Nephron (organoid): ENCODE results near the gene COL18A1.

Experiments used
- H3K27ac Mint-ChIP-seq, 3 experiments: 2 replicates each; pipeline ENCODE4 v1.8.0; 2020; ENCODE audit warnings: mixed read lengths in 3 of 3, mild to moderate bottlenecking in 2 of 3, moderate library complexity in 1 of 3
- H3K27me3 Mint-ChIP-seq: 2 replicates; pipeline ENCODE4 v1.8.0; 2021; ENCODE audit warnings: low read depth, mild to moderate bottlenecking, moderate library complexity, mixed read lengths
- H3K36me3 Mint-ChIP-seq: 2 replicates; pipeline ENCODE4 v1.8.0; 2020; ENCODE audit warnings: low read depth, mixed read lengths
- H3K4me1 Mint-ChIP-seq: 2 replicates; pipeline ENCODE4 v1.8.0; 2020; ENCODE audit warnings: mixed read lengths
- H3K4me3 Mint-ChIP-seq, 3 experiments: 2 replicates each; pipeline ENCODE4 v1.8.0; 2020; ENCODE audit warnings: mild to moderate bottlenecking in 3 of 3, mixed read lengths in 3 of 3, moderate library complexity in 2 of 3
- H3K9me3 Mint-ChIP-seq: 2 replicates; pipeline ENCODE4 v1.8.0; 2020; ENCODE audit warnings: mixed read lengths
- TF ChIP-seq, protein P1 (sequence below), 3 experiments: fragments of 200-600 bp; sonication (generic); IDR thresholded peaks; one replicate each; pipeline ENCODE4 v1.5.0; 2021; ENCODE audit warnings: antibody characterized with exemption in 3 of 3; ENCODE audit not compliant: unreplicated experiment in 3 of 3

COL18A1 gene

DNA sequence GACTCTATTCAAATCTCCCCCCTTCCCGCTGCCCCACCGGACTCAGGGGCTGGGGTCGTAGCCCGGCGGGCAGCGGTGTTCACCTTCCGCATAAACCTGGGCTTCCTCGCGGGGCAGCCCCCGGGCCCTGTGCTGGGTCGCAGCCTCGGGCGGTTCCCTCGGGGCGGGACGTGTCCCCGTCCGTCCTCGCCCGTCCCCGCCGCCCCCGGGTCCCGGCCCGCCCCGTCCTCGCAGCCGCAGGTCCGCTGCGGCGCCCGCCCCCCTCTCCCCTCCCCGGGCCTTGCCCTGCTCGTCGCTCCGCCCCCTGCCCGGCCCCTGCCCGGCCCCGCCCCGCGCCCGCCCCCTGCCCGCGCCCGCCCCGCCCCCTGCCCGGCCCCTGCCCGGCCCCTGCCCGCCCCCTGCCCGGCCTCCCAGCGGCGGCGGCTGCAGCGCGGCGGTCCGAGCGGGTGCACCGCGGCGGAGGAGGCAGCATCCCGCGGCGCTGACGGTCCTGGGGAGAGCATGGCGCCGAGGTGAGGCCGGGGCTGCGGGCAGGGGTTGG is at the start of gene COL18A1:
Gene COL18A1, plus strand, starts transcription at position 436 of the 541 bp plus-strand sequence. Its CDS starts 66 bp downstream, at position 502.
- H3K4me3 Mint-ChIP-seq = peak within 1 kb of the TSS; percentile 89 to 95 (median 91)
- TF ChIP-seq, protein P1, sequence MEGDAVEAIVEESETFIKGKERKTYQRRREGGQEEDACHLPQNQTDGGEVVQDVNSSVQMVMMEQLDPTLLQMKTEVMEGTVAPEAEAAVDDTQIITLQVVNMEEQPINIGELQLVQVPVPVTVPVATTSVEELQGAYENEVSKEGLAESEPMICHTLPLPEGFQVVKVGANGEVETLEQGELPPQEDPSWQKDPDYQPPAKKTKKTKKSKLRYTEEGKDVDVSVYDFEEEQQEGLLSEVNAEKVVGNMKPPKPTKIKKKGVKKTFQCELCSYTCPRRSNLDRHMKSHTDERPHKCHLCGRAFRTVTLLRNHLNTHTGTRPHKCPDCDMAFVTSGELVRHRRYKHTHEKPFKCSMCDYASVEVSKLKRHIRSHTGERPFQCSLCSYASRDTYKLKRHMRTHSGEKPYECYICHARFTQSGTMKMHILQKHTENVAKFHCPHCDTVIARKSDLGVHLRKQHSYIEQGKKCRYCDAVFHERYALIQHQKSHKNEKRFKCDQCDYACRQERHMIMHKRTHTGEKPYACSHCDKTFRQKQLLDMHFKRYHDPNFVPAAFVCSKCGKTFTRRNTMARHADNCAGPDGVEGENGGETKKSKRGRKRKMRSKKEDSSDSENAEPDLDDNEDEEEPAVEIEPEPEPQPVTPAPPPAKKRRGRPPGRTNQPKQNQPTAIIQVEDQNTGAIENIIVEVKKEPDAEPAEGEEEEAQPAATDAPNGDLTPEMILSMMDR (IDR thresholded peaks at IDR 0.05; ENCODE audit: unreplicated experiment in 3 of 3) = no peak

DNA sequence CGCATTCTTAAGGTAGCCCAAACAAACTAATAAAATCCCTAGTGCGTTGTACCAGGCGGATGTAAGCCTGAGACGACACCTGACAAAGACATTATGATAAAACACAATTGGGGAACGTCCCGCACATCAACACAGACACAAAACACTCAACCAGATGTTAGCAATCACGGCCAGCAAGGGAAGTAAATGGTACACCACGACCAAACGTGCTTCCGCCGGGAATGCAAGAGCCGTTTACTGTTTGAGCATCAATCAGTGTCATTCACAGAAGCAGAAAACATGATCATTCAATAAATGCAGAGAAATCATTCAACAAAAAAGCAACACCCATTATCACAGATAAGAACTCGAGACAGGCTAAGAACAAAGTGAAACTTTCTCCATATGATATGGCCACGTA is 49.4 kb upstream of the COL18A1 start:
- H3K27me3 Mint-ChIP-seq = peaks cover 15% of the 10 kb centered on the region
- peak overlapping the region; percentile 0 to 75 (median 4) for H3K27ac Mint-ChIP-seq
- H3K36me3 Mint-ChIP-seq = no peaks in the 10 kb centered on the region
- TF ChIP-seq, protein P1 (IDR thresholded peaks at IDR 0.05; ENCODE audit: unreplicated experiment in 3 of 3) = no peak
- peaks cover 54% of the 10 kb centered on the region for H3K4me1 Mint-ChIP-seq
- H3K9me3 Mint-ChIP-seq = no peaks in the 10 kb centered on the region
- H3K4me3 Mint-ChIP-seq = peak overlapping the region in 1 of 3 experiments; percentile 4

More for the DNA sequence above, at the start of gene COL18A1:
- H3K27me3 Mint-ChIP-seq = peaks cover 20% of the 10 kb centered on the region
- peak within 1 kb of the TSS; percentile 89 to 93 (median 92) for H3K27ac Mint-ChIP-seq
- peaks cover 11% of the 10 kb centered on the region for H3K9me3 Mint-ChIP-seq
- peaks cover 5% of the 10 kb centered on the region for H3K36me3 Mint-ChIP-seq
- peaks cover 46% of the 10 kb centered on the region for H3K4me1 Mint-ChIP-seq

DNA sequence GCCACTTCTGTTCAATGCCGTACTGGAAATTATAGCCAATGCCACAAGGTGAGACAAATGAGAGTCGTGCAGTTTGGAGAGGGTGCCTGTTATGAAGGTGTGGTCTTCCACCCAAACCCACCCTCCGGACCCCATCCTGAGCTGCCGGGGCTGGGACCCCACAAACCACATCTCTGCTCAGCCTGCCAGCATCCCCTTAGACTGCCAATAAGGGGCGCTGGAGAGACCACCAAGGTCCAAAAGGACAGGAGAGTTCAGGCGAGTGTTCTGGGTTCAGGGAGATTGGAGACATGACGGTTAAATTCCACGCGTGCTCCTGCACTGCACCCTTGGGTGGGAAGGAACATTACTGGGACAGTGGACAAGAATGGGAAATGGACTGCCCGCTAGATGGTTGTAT is 48.7 kb upstream of the COL18A1 start:
- H3K36me3 Mint-ChIP-seq = no peaks in the 10 kb centered on the region
- no peaks in the 10 kb centered on the region for H3K9me3 Mint-ChIP-seq
- H3K4me1 Mint-ChIP-seq = peaks cover 55% of the 10 kb centered on the region
- TF ChIP-seq, protein P1 (IDR thresholded peaks at IDR 0.05; ENCODE audit: unreplicated experiment in 3 of 3) = no peak
- H3K27ac Mint-ChIP-seq = peak overlapping the region; percentile 0 to 75 (median 4)
- no peak overlapping the region for H3K4me3 Mint-ChIP-seq
- H3K27me3 Mint-ChIP-seq = peaks cover 15% of the 10 kb centered on the region

DNA sequence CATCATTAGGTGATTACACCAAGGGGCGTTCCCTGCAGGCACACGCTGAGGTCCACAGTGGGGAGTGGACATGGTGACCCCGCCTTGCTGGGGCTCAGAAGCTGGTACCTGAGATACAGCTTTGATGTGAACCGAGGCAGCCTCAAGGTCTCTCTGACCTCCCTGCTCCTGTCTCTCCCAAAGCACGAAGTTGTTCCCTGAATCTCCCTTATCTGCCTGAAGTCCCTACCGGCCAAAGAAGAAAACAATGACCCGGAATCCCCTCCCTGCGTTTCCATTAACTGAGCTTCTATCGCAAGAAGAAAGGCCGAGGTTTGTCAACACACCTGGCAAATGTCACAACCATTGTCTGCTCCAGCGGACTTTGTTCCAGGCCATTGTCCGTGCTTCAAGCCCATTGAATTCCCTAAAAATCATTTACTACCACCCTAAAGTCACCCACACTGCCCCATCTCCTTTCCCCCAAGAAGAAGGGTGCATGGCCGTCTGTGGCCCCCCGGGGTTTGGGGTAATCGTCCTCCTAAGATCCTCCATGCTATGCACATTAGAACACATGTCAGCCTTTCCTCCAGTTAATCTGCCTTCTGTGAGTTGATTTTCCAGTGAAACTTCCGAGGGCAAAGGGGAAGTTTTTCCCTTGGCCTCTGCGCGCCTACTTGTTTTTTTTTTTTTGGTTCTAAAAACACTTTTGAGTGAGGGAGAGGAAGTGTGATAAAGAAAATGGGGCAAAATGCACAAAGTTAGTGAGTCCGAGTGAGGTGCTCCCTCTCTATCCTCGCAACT is 48.1 kb upstream of the COL18A1 start:
- Mint-ChIP-seq H3K36me3 (no peaks in the 10 kb centered on the region), H3K27ac (peak overlapping the region; percentile 37 to 52 (median 44)), H3K9me3 (no peaks in the 10 kb centered on the region), H3K27me3 (peaks cover 15% of the 10 kb centered on the region), H3K4me3 (no peak overlapping the region), H3K4me1 (peaks cover 55% of the 10 kb centered on the region)
- TF ChIP-seq, protein P1 (IDR thresholded peaks at IDR 0.05; ENCODE audit: unreplicated experiment in 3 of 3) = no peak

DNA sequence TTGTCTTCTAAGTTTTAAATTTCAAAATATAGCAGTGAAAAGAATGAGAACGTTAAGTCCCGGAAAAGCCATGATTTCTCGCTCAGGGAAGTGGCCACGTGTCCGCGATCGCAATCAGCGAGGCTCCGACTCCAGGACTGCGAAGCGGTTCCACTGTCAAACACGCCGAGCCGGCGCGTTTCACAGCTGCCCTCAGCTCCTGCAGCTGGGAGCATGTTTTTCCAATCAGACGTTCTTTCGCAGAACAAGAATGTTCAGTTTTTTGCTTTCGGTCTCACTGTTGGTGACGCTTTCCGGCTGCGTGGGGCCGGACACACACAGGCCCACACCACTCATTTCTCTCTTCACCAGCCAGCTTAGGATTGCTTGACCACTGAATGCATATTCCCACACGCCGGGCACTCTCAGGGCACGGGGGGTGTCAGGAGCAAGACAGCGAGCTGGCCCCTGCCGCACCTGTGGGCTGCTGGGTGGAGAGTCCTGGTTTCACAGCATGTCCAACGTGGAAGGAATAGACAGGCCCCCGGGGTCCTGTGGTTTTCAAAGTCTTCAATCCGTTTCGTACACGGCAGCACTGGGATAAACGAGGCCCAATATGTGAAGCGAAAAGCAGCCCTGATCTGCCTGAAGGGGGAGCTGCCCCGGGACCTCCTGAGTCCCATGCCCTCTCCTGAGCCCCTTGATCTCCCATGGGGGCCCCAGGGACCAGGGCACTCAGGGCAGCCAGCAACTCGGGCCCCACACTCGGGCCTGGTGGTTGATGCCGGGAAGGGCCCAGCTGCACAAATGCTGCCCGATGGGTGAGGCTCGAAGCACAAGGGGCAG is 47.3 kb upstream of the COL18A1 start:
- Mint-ChIP-seq H3K36me3 (no peaks in the 10 kb centered on the region), H3K27ac (peak overlapping the region; percentile 44 to 75 (median 52)), H3K4me3 (no peak overlapping the region), H3K4me1 (peaks cover 55% of the 10 kb centered on the region), H3K27me3 (peaks cover 15% of the 10 kb centered on the region), H3K9me3 (no peaks in the 10 kb centered on the region)
- TF ChIP-seq, protein P1 (IDR thresholded peaks at IDR 0.05; ENCODE audit: unreplicated experiment in 3 of 3) = peak in 1 of 3 experiments; percentile 23
